GM10248 (cell line): Measurements from ENCODE around the gene VEGFB.

Experiments
- CTCF ChIA-PET: fragments of 300-600 bp; sonication (Branson Sonifier 250); formaldehyde crosslinking; extraction: SDS; loops from one replicate; lab custom pipeline; 2021; ENCODE audit warnings: antibody characterized with exemption; lab: Yijun Ruan, JAX
- POLR2A ChIA-PET: fragments of 350-650 bp; sonication (Branson Sonifier 250); formaldehyde crosslinking; extraction: SDS; loops from one replicate; lab custom pipeline; 2020; ENCODE audit warnings: antibody characterized with exemption; lab: Yijun Ruan, JAX
- DNase-seq: peaks from one replicate; pipeline ENCODE4 v3.0.0; 2012; ENCODE audit errors: extremely low spot score
- TF ChIP-seq, protein P1 (sequence below): IDR thresholded peaks from 2 replicates; pipeline ENCODE4 v1.5.1; 2012; ENCODE audit warnings: mild to moderate bottlenecking, low read depth; ENCODE audit errors: extremely low read depth, missing control alignments, control extremely low read depth

Gene VEGFB

DNA sequence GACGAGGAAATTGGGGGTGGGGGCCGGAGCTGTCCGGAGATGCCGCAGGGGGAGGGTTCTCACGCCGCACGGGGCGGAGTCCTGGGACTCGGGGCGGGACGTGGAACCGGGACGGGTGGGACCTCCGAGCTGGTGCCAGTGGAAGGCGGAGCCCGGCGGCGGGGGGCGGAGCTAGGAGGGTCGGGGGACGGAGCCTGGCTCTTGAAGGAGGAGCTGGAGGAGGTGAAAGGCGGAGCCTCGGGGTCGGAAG lies 6.8 kb downstream of the VEGFB start:
- POLR2A ChIA-PET: interaction anchor here (0.6 to 1.6 kb wide), 13 partner anchors 9 to 1890 kb away, joined by 3 to 13 read pairs (median 4); partner anchors contain the start of genes FERMT3, NUDT22, PRDX5 and STIP1
- peak; percentile 97 for DNase-seq
- CTCF ChIA-PET: interaction anchor here (0.7 to 30.9 kb wide), 5 partner anchors 10 to 90 kb away, joined by 3 to 368 read pairs (median 5); partner anchors contain the start of genes FERMT3, NUDT22, PLCB3 and TRPT1
- TF ChIP-seq, protein P1, sequence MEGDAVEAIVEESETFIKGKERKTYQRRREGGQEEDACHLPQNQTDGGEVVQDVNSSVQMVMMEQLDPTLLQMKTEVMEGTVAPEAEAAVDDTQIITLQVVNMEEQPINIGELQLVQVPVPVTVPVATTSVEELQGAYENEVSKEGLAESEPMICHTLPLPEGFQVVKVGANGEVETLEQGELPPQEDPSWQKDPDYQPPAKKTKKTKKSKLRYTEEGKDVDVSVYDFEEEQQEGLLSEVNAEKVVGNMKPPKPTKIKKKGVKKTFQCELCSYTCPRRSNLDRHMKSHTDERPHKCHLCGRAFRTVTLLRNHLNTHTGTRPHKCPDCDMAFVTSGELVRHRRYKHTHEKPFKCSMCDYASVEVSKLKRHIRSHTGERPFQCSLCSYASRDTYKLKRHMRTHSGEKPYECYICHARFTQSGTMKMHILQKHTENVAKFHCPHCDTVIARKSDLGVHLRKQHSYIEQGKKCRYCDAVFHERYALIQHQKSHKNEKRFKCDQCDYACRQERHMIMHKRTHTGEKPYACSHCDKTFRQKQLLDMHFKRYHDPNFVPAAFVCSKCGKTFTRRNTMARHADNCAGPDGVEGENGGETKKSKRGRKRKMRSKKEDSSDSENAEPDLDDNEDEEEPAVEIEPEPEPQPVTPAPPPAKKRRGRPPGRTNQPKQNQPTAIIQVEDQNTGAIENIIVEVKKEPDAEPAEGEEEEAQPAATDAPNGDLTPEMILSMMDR: no peak

DNA sequence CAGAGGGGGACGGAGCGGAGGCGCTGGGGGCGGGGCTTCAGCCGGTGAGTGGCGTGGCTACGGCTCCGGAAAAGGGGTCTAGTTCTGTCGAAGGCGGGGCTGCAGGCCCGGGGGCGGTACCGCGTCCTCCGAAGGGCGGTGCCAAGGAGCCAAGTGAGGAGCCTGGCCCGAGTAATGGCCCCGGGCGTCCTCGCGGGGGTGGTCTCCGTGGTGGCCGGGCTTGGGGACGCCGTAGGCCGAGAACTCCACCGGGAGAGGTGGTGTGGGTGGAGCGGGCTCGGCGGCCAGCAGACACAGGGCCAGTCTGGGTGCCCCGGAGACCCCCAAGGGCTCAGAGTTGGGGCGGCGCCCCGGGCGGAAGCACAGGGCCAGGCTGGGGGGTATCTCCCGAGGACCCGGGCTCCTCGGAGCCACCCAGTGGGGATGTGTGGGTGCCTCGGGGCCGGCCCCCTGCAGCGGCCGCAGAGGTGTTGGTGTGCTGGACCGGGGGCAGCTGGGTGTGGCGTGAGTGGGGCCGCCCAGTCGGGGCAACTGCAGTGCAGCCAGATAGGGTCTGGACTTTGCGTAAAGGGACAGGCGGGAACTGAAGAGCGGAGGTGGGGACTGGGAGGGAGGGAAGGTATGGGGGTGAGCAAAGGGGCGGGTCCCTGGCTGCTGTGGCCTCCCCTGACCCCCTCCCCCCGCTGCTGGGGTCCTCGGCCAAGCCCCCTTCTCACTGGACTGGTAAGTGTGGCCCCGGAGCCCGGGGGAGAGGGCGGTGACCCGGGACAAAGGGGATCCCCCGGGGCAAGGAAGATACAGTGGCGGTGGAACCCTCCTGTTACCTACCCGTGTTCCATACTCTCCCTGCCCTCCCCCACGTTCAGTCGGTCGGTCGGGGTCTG lies 7.3 kb downstream of the VEGFB start:
- ChIA-PET CTCF (interaction anchor here (0.7 to 30.9 kb wide), 5 partner anchors 9 to 90 kb away, joined by 3 to 368 read pairs (median 5); partner anchors contain the start of genes FERMT3, NUDT22, PLCB3 and TRPT1), POLR2A (interaction anchor here (0.6 to 1.6 kb wide), 13 partner anchors 10 to 1889 kb away, joined by 3 to 13 read pairs (median 4); partner anchors contain the start of genes FERMT3, NUDT22, PRDX5 and STIP1)
- peak; percentile 53 for DNase-seq
- TF ChIP-seq, protein P1: no peak

DNA sequence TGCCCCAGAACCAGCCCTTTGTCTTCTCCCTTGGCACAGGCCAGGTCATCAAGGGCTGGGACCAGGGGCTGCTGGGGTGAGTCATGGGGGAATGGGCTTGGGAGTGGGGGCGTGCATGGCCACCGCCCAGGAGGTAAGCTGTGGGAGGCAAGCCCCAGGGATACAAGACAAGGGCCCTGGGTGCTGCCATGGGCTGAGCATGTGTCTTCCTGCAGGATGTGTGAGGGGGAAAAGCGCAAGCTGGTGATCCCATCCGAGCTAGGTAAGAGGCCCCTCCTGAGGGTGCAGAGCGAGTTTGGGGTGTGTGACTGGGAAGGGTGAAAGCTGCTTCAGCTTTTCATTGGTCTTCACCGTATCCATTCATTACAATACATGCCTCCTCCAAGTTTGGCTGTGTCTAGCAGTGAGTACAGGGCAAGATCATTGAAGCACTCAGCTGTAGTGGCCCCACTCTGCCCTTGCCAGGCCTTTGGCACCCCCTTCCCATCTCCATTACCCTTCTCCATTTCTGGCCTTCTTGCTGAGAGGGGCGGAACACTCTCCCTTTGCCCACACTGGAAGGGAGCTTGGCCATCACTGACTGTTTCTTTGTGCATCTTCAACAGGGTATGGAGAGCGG lies 9.0 kb downstream of the VEGFB start:
- no peak for DNase-seq
- TF ChIP-seq, protein P1: no peak
- ChIA-PET CTCF (interaction anchor here (0.7 to 30.9 kb wide), 9 partner anchors 9 to 60 kb away, joined by 3 to 368 read pairs (median 3); partner anchors contain the start of genes CATSPERZ, DNAJC4, FERMT3 and NUDT22), POLR2A (interaction anchor here (0.5 to 1.7 kb wide), 4 partner anchors 16 to 59 kb away, joined by 3 to 7 read pairs (median 5); no protein-coding TSS in a partner anchor)

DNA sequence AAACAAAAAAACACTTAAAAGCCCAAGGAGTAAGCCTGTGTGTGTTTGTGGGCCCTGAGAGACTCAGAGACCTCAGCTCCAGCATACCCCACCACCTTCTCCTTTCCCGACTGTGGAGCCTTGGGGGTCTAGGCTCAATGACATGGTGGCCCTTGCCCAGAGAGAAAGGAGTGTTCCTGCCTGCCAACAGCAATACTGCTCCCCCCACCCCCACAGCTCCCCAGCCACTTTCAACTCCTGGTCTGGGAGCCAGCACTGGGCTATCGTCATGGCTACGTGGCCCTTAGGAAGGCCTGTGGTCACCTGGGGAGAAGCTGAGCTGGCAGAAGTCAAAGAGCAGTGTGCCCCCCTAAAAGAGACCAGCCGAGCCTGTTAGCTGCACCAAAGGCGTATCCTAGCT lies 9.7 kb downstream of the VEGFB start:
- TF ChIP-seq, protein P1: no peak
- ChIA-PET CTCF (interaction anchor here (1.0 to 30.9 kb wide), 5 partner anchors 8 to 60 kb away, joined by 3 to 368 read pairs (median 8); partner anchors contain the start of genes CATSPERZ and FERMT3), POLR2A (interaction anchor here (0.5 to 1.7 kb wide), 3 partner anchors 17 to 60 kb away, joined by 3 to 7 read pairs (median 4); no protein-coding TSS in a partner anchor)

DNA sequence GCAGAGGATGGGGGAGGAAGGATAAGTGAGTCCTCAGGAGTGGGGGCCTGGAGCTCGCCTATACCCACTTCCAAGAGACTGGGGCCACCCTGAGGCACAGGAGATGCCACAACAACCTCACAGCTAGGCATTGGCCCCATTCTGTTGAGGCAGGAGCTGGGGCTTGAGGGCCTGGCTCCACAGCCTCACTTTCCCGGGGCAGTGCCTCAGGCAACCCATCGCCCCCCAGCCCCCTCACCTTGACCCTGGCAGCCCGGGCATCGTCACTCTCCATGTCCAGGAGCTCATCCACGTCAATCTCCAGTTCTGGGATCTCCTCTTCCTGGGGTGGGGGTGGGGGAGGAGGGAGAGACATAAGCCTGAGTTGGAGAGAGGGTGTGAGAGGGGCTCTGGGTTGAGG lies 10.6 kb downstream of the VEGFB start:
- CTCF ChIA-PET: interaction anchor here (0.9 to 3.7 kb wide), 10 partner anchors 8 to 87 kb away, joined by 3 to 26 read pairs (median 4); partner anchors contain the start of genes NUDT22 and TRPT1
- DNase-seq: no peak
- TF ChIP-seq, protein P1: no peak
- POLR2A ChIA-PET: interaction anchor here (1.7 kb wide), 1 partner anchor 18 kb away, joined by 7 read pairs; no protein-coding TSS in a partner anchor

More for the DNA sequence above, 9.7 kb downstream of the VEGFB start:
- DNase-seq: no peak

DNA sequence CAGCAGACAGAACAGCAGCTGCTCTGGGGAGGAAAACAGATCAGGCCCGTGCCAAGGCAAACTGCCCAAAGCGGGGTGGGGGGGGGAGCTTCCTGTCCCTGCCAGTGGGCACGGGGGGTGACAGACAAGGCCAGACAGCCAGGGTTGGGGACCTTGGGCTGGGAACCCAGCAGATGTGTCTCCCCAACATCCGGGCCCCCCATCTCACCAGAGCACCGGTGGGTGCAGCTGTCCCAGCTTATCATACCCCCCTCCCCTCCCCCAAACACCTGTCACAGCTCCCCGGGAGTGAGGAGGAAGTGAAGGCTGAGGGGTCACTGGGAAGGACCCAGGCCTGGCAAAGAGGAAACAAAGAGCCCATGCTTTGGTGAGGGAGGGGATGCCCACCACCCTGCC lies 11.0 kb downstream of the VEGFB start:
- POLR2A ChIA-PET: interaction anchor here (0.7 to 1.0 kb wide), 2 partner anchors 20 to 59 kb away, joined by 3 read pairs; partner anchors contain the start of gene STIP1
- no peak for DNase-seq
- TF ChIP-seq, protein P1: no peak
- CTCF ChIA-PET: interaction anchor here (0.9 to 3.7 kb wide), 11 partner anchors 8 to 87 kb away, joined by 3 to 26 read pairs (median 5); partner anchors contain the start of genes NUDT22 and TRPT1
